Raji (cell line): ENCODE results near the gene TMC8.

Experiments
- POLR2A ChIP-seq: IDR thresholded peaks from 2 replicates; pipeline ENCODE4 v1.6.1; 2011; ENCODE audit warnings: low read depth, low read length, control low read depth; ENCODE audit not compliant: insufficient read depth

The TMC8 gene

DNA sequence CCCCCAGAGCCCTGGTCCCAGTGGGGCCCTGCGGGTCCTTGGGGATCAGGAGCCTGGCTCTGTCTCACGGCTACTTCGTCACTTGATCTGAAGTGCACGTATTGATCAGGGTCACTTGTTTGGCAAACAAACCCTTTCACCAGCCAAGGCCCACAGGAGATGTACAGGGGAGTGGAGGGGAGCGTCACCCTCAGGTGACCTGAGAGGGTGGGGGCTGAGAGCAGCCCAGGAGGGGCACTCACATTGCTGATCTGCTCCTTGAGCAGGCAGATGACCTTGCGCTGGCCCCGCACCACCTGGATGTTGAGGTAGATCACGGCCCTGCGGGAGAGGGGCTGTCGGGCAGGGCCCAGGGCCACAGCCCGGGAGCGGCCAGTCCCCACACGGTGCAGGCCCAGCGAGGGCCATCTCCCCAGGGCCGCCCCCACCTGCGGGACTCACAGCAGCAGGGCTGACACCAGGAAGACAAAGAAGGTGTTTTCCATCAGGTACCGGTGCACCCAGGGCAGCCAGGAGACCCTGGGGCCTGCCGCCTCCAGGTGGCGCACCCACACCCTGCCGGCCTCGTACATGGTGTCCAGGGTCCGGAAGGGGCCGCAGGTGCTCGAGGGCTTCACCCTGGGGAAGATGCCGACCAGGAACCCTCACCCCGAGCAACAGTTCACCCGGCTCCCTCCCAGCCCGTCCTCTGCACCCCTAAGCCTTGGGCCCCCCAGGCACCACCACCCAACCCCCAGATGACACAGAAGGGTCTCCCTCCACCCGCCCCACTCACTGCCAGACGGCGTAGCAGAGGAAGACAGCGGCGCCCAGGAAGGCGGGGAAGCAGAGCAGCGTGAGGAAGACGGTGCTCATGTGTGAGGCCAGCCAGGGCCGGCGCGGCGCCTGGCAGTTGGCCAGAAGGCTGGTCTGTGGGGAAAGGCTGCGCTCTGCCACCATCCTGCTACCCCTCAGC lies 13.3 kb upstream of the TMC8 start:
- no peak for TF ChIP-seq POLR2A

- no peak for TF ChIP-seq POLR2A
Measured at GRCh38 chr17:78118801-78119241, 11.8 kb upstream of the TMC8 start.

GRCh38 chr17:78120537-78120936 lies 10.0 kb upstream of the TMC8 start:
- TF ChIP-seq POLR2A = no peak

GRCh38 chr17:78120971-78121800 lies 9.4 kb upstream of the TMC8 start:
- no peak for TF ChIP-seq POLR2A

- TF ChIP-seq POLR2A = no peak
Measured at GRCh38 chr17:78121801-78122215, 8.8 kb upstream of the TMC8 start.

- no peak for TF ChIP-seq POLR2A
Measured at GRCh38 chr17:78122216-78122930, 8.2 kb upstream of the TMC8 start.

DNA sequence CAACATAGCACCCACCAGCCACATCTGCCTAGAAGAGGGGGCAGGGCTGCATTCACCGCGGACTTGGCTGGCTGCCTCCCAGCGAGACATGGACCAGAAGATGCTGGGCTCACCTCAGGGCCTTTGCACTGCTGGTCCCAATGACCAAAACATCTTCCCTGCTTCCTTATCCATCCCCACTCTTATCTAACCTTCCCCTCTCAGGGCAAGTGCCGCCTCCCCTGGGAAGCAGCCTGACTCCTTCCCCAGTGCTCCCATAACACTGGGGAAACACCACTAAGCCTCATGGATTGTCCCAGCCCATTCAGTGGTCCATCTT lies 7.7 kb upstream of the TMC8 start:
- no peak for TF ChIP-seq POLR2A

GRCh38 chr17:78123258-78123929 lies 7.2 kb upstream of the TMC8 start:
- no peak for TF ChIP-seq POLR2A

- no peak for TF ChIP-seq POLR2A
Measured at GRCh38 chr17:78124081-78124835, 6.3 kb upstream of the TMC8 start.

DNA sequence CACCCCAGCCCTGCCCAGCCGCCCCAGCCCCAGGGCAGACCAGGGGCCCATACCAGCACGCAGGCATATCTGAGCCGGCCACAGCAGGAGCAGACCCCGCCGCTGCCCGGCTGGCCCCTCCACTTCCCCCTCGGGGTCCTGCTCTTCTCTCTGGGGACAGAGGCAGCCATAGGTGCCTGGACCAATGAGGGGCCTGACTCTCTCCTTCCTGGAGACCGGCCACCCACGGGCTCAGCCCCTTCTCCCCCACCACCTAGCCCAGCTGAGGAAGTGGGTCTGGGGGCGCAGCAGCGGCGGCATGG lies 5.8 kb upstream of the TMC8 start:
- no peak for TF ChIP-seq POLR2A

- no peak for TF ChIP-seq POLR2A
Measured at GRCh38 chr17:78125138-78125913, 5.2 kb upstream of the TMC8 start.

GRCh38 chr17:78125976-78126894 lies 4.3 kb upstream of the TMC8 start:
- TF ChIP-seq POLR2A = no peak

DNA sequence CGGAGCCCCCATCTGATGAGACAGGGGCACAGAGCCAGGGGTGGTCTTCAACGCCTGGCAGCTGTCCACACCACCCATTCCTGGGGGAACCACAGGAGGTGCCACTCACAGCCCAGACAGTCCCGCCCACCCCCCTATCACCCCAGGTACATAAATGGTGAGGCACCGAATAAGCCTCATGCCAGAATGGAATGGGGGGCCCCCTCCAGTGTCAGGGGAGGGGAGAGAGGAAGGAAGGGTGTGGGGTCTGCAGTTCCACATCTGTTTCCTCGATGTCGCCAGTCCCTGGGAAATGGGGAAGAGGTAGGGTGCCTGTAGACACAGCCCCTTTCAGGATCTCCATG lies 3.7 kb upstream of the TMC8 start:
- no peak for TF ChIP-seq POLR2A
